Thyroid gland (tissue), 4 donors: ENCODE measurements around the gene CDR2. TPM values are rescaled to one million over a fixed set of nuclear protein-coding genes. Genes with fewer than 3 reads are reported as not detected.

ENCODE experiments used
- DNase-seq, 2 donors: peaks; one replicate each; pipeline ENCODE4 v3.0.0-alpha.2; 2019
- H3K27ac ChIP-seq, 3 donors: fragments of 200-600 bp; sonication (generic); 1 replicate in 2 of 3; 2 replicates in 1 of 3; pipeline ENCODE4 v1.5.1; 2016 to 2019; ENCODE audit warnings: mild to moderate bottlenecking in 1 of 3, moderate library complexity in 1 of 3
- H3K27me3 ChIP-seq: fragments of 200-600 bp; sonication (generic); one replicate; pipeline ENCODE4 v1.5.1; 2019
- H3K36me3 ChIP-seq, 2 donors: fragments of 200-600 bp; sonication (generic); one replicate each; pipeline ENCODE4 v1.5.1; 2016 to 2019
- H3K4me1 ChIP-seq, 2 donors: fragments of 200-600 bp; sonication (generic); one replicate each; pipeline ENCODE4 v1.5.1; 2017 to 2019
- H3K4me3 ChIP-seq, 3 donors: fragments of 200-600 bp; sonication (generic); replicated peaks in 1 of 3; 1 replicate in 2 of 3; 2 replicates in 1 of 3; pipeline ENCODE4 v1.5.1; 2016; ENCODE audit warnings: mild to moderate bottlenecking in 1 of 3
- H3K9me3 ChIP-seq: fragments of 200-600 bp; sonication (generic); one replicate; pipeline ENCODE4 v1.5.1; 2017
- POLR2A ChIP-seq, 2 donors: fragments of 450-650 bp; IDR thresholded peaks; one replicate each; pipeline ENCODE4 v1.6.1; 2017; ENCODE audit warnings: antibody characterized with exemption in 2 of 2, mild to moderate bottlenecking in 2 of 2, moderate library complexity in 1 of 2
- WGBS, 2 donors: methylation state at CpG; one replicate each; pipeline ENCODE4 v1.1.5; 2017; 5-methylcytosine and 5-hydroxymethylcytosine counted together
- intact Hi-C: fragments of 100-400 bp; cut with DNase I; formaldehyde crosslinking; loops from one replicate; pipeline ENCODE4 v1.15.1; 2023
- total RNA-seq, 4 donors: library from RNA; depleted of rRNA; stranded (reverse); fragments of >200 nt; gene quantifications; one replicate each; pipeline ENCODE4 v1.2.3, GENCODE V29; 2016
- TF ChIP-seq, protein P1 (sequence below), 6 experiments: fragments of 200-600 bp in 3 of 6; fragments of 450-650 bp in 3 of 6; sonication (generic) in 3 of 6; IDR thresholded peaks; one replicate each; pipeline ENCODE4 v1.5.1; 2016 to 2019; ENCODE audit warnings: antibody characterized with exemption in 6 of 6, mild to moderate bottlenecking in 2 of 6, inconsistent platforms in 1 of 6, moderate library complexity in 1 of 6

Gene CDR2
- total RNA-seq, 4 donors from 2014 or later: 55.5 to 92.8 (median 79.2) TPM

DNA sequence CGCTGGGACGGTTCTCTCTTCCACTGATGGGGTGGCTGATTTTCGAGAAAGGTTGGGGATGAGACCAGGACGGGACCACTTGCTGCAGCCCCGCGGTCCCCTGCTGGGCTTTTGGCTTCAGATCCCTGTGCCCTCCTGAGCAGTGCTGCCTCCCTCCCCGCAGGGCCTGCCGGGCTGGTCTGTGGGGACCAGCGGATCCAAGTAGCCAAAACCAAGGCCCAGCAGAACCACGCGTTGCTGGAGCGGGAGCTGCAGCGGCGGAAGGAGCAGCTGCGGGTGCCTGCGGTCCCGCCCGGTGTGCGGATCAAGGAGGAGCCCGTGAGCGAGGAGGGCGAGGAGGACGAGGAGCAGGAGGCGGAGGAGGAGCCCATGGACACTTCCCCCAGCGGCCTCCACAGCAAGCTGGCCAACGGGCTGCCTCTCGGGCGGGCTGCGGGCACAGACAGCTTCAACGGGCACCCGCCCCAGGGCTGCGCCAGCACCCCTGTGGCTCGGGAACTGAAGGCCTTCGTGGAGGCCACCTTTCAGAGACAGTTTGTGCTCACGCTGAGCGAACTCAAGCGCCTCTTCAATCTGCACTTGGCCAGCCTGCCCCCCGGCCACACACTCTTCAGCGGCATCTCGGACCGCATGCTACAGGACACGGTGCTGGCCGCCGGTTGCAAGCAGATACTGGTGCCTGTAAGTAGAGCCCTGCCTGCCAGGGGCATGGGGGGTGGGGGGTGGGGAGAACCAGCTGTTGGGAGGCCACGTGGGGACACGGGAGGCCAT lies 48.6 kb downstream of the CDR2 start:
- H3K27me3 ChIP-seq: no peaks in the 10 kb centered on the region
- H3K27ac ChIP-seq: no peak overlapping the region
- TF ChIP-seq POLR2A (IDR thresholded peaks at IDR 0.05): no peak
- TF ChIP-seq, protein P1, sequence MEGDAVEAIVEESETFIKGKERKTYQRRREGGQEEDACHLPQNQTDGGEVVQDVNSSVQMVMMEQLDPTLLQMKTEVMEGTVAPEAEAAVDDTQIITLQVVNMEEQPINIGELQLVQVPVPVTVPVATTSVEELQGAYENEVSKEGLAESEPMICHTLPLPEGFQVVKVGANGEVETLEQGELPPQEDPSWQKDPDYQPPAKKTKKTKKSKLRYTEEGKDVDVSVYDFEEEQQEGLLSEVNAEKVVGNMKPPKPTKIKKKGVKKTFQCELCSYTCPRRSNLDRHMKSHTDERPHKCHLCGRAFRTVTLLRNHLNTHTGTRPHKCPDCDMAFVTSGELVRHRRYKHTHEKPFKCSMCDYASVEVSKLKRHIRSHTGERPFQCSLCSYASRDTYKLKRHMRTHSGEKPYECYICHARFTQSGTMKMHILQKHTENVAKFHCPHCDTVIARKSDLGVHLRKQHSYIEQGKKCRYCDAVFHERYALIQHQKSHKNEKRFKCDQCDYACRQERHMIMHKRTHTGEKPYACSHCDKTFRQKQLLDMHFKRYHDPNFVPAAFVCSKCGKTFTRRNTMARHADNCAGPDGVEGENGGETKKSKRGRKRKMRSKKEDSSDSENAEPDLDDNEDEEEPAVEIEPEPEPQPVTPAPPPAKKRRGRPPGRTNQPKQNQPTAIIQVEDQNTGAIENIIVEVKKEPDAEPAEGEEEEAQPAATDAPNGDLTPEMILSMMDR (IDR thresholded peaks at IDR 0.05): no peak
- no peak overlapping the region for H3K4me3 ChIP-seq
- 94 to 95% methylated on average over 38 to 46 of the region's 46 CpGs for WGBS, 2 donors
- H3K36me3 ChIP-seq: peaks cover 53 to 58% of the 10 kb centered on the region in 2 donors
- H3K4me1 ChIP-seq: no peaks in the 10 kb centered on the region
- H3K9me3 ChIP-seq: no peaks in the 10 kb centered on the region
- intact Hi-C loops: no loop called here
- DNase-seq: no peak

DNA sequence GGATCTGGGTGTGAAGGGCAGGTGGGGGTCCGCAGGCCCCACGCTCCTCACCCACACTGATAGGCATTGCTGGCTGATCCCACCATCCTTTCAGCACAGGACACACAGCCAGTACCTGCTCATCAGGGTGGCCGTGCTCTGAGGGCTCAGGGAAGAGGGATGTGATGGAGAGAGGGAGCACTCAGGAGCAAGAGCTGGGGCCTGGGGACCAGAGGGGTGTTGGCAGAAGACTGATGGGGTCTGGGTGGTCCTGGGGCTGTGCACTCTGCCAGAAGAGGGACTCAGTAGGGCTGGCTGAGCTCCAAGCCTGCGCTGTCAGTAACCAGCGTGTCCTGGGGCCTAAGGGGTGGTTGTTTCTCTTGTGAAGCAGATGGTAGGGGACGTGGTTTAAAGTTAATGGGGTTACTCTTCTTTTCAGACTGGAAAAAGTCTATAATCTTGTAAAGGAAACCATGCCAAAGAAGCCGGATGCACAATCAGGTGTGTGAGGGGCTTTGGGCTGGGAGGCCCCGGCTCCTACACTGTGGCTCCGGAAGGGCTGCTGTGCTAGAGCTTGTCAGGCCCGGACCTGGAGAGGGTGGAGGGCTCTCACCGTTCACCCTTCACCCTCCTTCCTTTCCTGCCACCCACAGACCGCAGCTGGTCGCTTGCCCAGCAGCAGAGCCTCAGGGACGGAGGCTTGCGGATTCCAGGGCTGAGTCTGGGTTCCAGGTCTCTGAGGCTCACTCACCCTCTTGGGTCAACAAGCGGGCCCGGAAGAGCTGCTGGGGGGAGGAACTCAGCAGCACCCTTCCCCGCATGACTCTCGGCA lies 49.4 kb downstream of the CDR2 start:
- H3K27me3 ChIP-seq: no peaks in the 10 kb centered on the region
- no peak overlapping the region for H3K4me3 ChIP-seq
- 86 to 91% methylated on average over 14 to 18 of the region's 19 CpGs for WGBS, 2 donors
- H3K4me1 ChIP-seq: no peaks in the 10 kb centered on the region
- peaks cover 53 to 65% of the 10 kb centered on the region in 2 donors for H3K36me3 ChIP-seq
- TF ChIP-seq, protein P1 (IDR thresholded peaks at IDR 0.05): no peak
- no peak for TF ChIP-seq POLR2A (IDR thresholded peaks at IDR 0.05)
- no peaks in the 10 kb centered on the region for H3K9me3 ChIP-seq
- H3K27ac ChIP-seq: no peak overlapping the region
- intact Hi-C loops: no loop called here
- DNase-seq: no peak

DNA sequence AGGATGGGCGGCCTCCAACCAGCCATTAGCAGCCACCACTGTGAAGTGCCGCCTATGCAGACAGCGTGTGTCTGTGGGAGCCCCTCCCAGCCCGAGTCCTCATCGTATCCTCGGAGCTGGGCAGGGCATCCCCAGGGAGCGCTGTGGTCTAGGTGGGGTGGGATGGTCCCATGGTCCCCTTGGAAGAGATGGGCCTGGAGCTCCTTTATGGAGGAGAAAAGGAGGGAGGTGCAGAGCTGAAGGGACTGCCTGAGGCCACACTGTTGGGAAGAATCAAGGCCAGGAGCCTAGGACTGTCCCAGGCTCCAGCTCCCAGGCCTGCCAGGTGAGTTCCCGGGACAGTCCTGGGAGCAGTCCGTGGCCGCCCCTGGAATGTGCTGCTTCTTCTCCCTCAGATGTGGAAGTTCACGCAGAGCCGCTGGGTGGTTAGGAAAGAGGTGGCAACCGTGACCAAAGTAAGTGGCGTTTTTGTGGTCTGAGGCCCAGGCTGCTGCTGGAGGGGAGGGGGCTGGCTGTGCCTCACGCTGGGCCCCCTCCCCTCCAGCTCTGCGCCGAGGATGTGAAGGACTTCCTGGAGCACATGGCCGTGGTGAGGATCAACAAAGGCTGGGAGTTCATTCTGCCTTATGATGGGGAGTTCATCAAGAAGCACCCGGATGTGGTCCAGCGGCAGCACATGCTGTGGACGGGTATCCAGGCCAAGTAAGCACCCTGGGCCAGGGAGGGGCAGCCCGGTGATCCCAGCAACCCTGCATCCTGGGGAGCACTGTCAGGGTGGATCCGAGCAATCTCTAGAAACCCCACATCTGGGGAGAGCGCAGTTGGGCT lies 50.2 kb downstream of the CDR2 start:
- H3K9me3 ChIP-seq: no peaks in the 10 kb centered on the region
- intact Hi-C loops: no loop called here
- DNase-seq: no peak
- no peaks in the 10 kb centered on the region for H3K4me1 ChIP-seq
- 93 to 96% methylated on average over 13 to 22 of the region's 24 CpGs for WGBS, 2 donors
- no peaks in the 10 kb centered on the region for H3K27me3 ChIP-seq
- TF ChIP-seq, protein P1 (IDR thresholded peaks at IDR 0.05): no peak
- TF ChIP-seq POLR2A (IDR thresholded peaks at IDR 0.05): no peak
- H3K36me3 ChIP-seq: peaks cover 59 to 67% of the 10 kb centered on the region in 2 donors
- no peak overlapping the region for H3K4me3 ChIP-seq
- no peak overlapping the region for H3K27ac ChIP-seq

DNA sequence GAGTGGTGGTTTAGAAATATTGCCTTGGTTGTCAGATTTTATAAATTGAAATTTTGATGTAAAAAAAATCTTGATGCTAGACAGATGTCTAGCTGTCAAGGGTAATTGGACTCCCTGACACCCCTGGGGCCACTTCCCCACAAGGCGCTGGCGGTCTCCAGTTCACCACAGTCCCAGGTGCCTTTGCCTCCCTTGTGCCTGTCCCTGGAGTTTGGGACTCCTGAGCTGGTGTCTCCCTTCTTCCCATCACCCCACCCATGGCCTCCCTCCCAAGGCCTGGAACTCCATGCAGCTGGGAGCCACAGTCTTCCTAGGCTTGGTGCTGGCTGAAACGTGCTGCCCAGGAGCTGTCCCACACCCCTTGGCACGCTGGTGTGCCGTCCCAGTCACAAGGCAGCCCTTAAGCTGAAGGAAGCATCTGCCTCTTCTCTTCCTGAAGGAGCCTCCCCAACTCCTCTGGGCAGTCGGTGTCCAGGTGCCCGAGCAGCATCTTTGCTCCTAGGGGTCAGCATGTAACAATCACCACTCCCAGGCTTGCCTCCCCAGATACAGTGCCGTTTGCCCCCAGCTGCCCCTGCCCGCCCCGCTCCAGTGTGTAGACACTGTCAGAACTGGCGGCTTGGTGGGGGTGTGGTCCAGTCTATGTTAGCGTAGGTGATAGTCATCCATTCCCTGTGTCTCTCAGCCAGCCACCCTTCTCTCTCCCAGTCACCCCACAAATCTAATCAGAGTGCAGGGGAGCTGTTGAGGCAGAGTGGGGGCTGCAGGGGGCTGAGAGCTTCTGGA lies 51.1 kb downstream of the CDR2 start:
- Histone ChIP-seq H3K9me3 (no peaks in the 10 kb centered on the region), H3K27ac (no peak overlapping the region), H3K4me3 (no peak overlapping the region), H3K36me3 (peaks cover 59 to 61% of the 10 kb centered on the region in 2 donors), H3K4me1 (no peaks in the 10 kb centered on the region), H3K27me3 (no peaks in the 10 kb centered on the region)
- intact Hi-C loops: no loop called here
- TF ChIP-seq POLR2A (IDR thresholded peaks at IDR 0.05): no peak
- TF ChIP-seq, protein P1 (IDR thresholded peaks at IDR 0.05): no peak
- WGBS, 2 donors: 93 to 94% methylated on average over 12 of the region's 12 CpGs
- DNase-seq: no peak
